MCF 10A (cell line): ENCODE data around the gene PROC. TPM values are rescaled to one million over a fixed set of nuclear protein-coding genes. Genes with fewer than 3 reads are reported as not detected.

Source experiments
- BruUV-seq: library from RNA; stranded (reverse); fragments of 400-500 nt; replicated peaks from 2 replicates; lab custom pipeline; 2021; lab: Mats Ljungman, UMichigan
- CTCF ChIA-PET: fragments of 300-600 bp; sonication (Branson Sonifier 250); formaldehyde crosslinking; extraction: SDS; loops from one replicate; lab custom pipeline; 2021; ENCODE audit warnings: antibody characterized with exemption, inconsistent platforms; lab: Yijun Ruan, JAX
- POLR2A ChIA-PET: fragments of 300-600, 350-650 bp; sonication (Branson Sonifier 250); formaldehyde crosslinking; extraction: SDS; loops from one replicate; lab custom pipeline; 2020; ENCODE audit warnings: antibody characterized with exemption, inconsistent platforms; lab: Yijun Ruan, JAX
- DNase-seq: peaks from one replicate; pipeline ENCODE4 v3.0.0-alpha.2; 2018; ENCODE audit not compliant: unreplicated experiment
- H3K27ac Mint-ChIP-seq: one replicate; pipeline ENCODE4 v1.8.0; 2022; ENCODE audit warnings: mild to moderate bottlenecking, low read depth, mixed read lengths; ENCODE audit not compliant: unreplicated experiment
- H3K27me3 Mint-ChIP-seq: one replicate; pipeline ENCODE4 v1.8.0; 2022; ENCODE audit warnings: mixed read lengths; ENCODE audit not compliant: insufficient read depth, unreplicated experiment
- H3K36me3 Mint-ChIP-seq: one replicate; pipeline ENCODE4 v1.8.0; 2022; ENCODE audit warnings: mild to moderate bottlenecking, moderate library complexity, mixed read lengths; ENCODE audit not compliant: insufficient read depth, unreplicated experiment
- H3K4me1 Mint-ChIP-seq: one replicate; pipeline ENCODE4 v1.8.0; 2022; ENCODE audit warnings: mixed read lengths; ENCODE audit not compliant: insufficient read depth, unreplicated experiment
- H3K4me3 Mint-ChIP-seq: one replicate; pipeline ENCODE4 v1.8.0; 2022; ENCODE audit warnings: mild to moderate bottlenecking, moderate library complexity, mixed read lengths; ENCODE audit not compliant: unreplicated experiment
- H3K9me3 Mint-ChIP-seq: one replicate; pipeline ENCODE4 v1.8.0; 2022; ENCODE audit warnings: mixed read lengths; ENCODE audit not compliant: unreplicated experiment
- intact Hi-C: fragments of 100-400 bp; cut with micrococcal nuclease; formaldehyde crosslinking; loops from 2 replicates; pipeline ENCODE4 v1.14.1; 2022
- total RNA-seq: library from RNA; stranded (reverse); gene quantifications from 2 replicates; pipeline ENCODE4 v1.2.3, GENCODE V29; 2022
- TF ChIP-seq, protein P1 (sequence below): fragments of 200-600 bp; IDR thresholded peaks from one replicate; pipeline ENCODE4 v1.8.0; 2022; ENCODE audit warnings: antibody characterized with exemption, mild to moderate bottlenecking; ENCODE audit not compliant: unreplicated experiment

Gene PROC
- total RNA-seq, 1 experiment from 2014 or later = not detected

DNA sequence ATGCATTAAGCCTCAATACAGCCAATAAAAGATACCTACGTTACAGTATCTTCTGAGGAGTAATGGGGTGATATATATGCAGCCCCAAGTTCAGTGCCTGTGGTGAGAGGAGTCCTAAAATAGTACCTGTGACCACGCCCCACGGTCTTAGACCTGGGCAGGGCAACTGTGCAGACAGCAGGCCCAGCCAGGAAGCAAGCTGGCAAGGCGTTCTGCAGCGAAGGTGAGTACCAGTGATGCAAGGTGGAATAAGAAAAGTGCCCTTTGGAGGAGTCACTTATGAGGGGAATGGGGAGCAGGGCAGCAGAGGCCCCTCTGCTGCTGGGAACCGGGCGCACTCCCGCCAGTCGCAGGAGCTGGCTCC lies 17.7 kb upstream of the PROC start:
- H3K9me3 Mint-ChIP-seq = no peaks in the 10 kb centered on the region
- DNase-seq = peak; percentile 45
- CTCF ChIA-PET = interaction anchor here (1.2 to 3.1 kb wide), 3 partner anchors 12 to 19 kb away, joined by 4 to 12 read pairs (median 6); no protein-coding TSS in a partner anchor

DNA sequence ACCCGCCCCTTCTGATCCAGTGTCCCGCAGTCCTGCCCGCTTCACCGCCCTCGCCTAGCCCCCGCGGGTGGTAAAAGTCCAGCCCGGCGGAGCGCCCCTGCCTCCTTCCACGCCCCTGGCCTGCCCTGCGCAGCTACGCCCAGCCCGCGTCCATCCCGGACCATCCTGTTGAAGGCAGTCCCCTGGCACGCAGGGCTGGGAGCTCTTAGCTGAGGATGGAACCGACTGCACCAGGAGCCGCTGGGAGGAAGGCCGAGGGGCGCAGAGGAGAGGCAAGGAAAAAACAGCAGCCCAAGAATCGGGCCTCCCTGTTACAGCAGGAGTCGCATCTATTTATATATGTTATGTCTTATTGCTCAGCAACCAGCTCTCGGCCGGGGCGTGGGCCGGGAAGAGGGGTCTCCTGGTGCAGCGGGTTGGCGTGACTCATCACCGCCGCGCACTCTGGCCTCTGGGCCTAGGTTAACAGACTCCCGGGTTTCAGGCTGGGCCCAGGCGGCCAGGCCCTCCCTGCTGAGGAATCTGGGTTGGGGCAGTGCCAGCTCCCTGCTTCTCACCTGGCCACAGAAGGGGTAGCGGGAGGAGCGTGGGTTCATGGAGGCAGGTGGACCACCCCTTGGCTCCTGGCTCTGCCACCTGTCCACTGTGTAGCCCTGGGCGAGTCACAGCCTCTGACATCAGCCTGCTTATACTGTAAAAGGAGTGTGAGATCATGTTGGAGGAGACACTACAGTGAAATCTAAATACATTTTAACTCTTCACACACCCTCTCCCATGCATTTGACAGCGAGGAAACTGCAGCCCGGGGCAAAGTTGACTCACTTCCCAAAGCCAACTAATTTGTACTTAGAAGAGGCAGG lies 17.1 kb upstream of the PROC start:
- TF ChIP-seq, protein P1, sequence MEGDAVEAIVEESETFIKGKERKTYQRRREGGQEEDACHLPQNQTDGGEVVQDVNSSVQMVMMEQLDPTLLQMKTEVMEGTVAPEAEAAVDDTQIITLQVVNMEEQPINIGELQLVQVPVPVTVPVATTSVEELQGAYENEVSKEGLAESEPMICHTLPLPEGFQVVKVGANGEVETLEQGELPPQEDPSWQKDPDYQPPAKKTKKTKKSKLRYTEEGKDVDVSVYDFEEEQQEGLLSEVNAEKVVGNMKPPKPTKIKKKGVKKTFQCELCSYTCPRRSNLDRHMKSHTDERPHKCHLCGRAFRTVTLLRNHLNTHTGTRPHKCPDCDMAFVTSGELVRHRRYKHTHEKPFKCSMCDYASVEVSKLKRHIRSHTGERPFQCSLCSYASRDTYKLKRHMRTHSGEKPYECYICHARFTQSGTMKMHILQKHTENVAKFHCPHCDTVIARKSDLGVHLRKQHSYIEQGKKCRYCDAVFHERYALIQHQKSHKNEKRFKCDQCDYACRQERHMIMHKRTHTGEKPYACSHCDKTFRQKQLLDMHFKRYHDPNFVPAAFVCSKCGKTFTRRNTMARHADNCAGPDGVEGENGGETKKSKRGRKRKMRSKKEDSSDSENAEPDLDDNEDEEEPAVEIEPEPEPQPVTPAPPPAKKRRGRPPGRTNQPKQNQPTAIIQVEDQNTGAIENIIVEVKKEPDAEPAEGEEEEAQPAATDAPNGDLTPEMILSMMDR = no peak
- H3K4me3 Mint-ChIP-seq = no peak overlapping the region
- H3K36me3 Mint-ChIP-seq = peaks cover 6% of the 10 kb centered on the region
- no TSS peak for BruUV-seq
- intact Hi-C loops = no loop called here
- no peaks in the 10 kb centered on the region for H3K27me3 Mint-ChIP-seq
- H3K9me3 Mint-ChIP-seq = no peaks in the 10 kb centered on the region
- H3K4me1 Mint-ChIP-seq = peaks cover 49% of the 10 kb centered on the region
- POLR2A ChIA-PET = interaction anchor here (0.6 to 7.0 kb wide), 7 partner anchors 12 to 410 kb away, joined by 3 to 57 read pairs (median 4); partner anchors contain the start of genes MAP3K2 and WDR33
- CTCF ChIA-PET = interaction anchor here (0.7 to 3.1 kb wide), 4 partner anchors 12 to 73 kb away, joined by 3 to 12 read pairs (median 4); no protein-coding TSS in a partner anchor
- peak overlapping the region; percentile 70 for H3K27ac Mint-ChIP-seq
- peak; percentile 87 for DNase-seq

More for the DNA sequence above, 17.7 kb upstream of the PROC start:
- no TSS peak for BruUV-seq
- POLR2A ChIA-PET = interaction anchor here (0.9 to 7.0 kb wide), 4 partner anchors 12 to 79 kb away, joined by 3 to 57 read pairs (median 40); partner anchors contain the start of gene MAP3K2
- TF ChIP-seq, protein P1 = no peak
- Mint-ChIP-seq H3K4me1 (peaks cover 48% of the 10 kb centered on the region), H3K4me3 (no peak overlapping the region), H3K36me3 (peaks cover 6% of the 10 kb centered on the region), H3K27me3 (no peaks in the 10 kb centered on the region), H3K27ac (peak overlapping the region; percentile 70)
- intact Hi-C loops = no loop called here

DNA sequence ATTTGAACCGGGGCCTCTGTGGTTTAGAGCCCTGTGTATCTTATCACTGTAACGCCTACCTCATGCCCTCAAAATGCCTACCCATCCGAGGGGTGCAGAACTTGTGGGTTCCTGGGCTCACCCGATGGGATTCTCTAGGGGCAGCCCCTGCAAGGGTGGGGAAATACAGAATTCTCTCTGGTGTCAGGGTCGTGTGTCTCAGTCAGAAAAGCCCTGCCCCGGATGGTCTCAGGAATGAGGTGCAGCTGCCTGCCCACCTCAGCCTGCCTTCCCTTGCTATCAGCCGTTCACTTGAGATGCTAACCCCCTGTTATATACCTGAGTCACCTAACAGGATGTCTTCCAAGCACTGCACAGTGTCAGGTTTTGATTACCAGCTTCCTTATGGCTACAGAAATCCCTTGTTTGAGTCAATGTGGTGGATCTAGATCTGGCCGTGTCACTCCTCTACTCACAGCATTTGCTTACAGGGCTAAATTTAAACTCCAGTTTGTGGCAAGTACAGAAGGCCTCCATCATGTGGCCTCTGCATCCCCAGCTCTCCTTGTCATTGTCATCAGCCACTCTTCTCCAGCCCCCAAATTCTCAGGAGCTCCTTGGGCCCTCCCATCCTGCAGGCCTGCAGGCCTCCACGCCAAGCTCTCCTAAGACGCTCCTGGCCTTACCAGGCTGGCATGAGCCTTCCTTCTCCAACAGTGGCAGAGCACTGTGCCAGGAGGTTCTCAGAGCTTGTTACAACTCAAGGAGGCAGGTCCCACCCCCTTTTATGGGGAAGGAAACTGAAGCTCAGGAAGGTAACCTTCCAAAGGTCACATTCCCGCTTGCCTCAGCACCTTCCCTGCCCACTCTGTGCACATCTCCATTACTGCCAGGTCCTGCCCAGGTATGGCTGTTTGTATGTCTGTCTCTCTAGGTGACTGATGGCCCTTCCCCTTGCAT lies 16.2 kb upstream of the PROC start:
- Mint-ChIP-seq H3K27ac (peak overlapping the region; percentile 70), H3K36me3 (peaks cover 6% of the 10 kb centered on the region), H3K4me1 (peaks cover 53% of the 10 kb centered on the region), H3K9me3 (no peaks in the 10 kb centered on the region), H3K27me3 (no peaks in the 10 kb centered on the region), H3K4me3 (peak overlapping the region; percentile 29)
- no peak for DNase-seq
- CTCF ChIA-PET = interaction anchor here (0.6 to 3.1 kb wide), 6 partner anchors 13 to 1470 kb away, joined by 3 to 12 read pairs (median 4); no protein-coding TSS in a partner anchor
- no TSS peak for BruUV-seq
- POLR2A ChIA-PET = interaction anchor here (0.6 to 7.0 kb wide), 5 partner anchors 11 to 409 kb away, joined by 3 to 57 read pairs (median 28); partner anchors contain the start of genes MAP3K2 and WDR33
- intact Hi-C loops = no loop called here
- TF ChIP-seq, protein P1 = no peak
